Measurements from ENCODE around the gene ARL6IP6.
"Not testable (repeated sequence)": the region's sequence is repeated elsewhere in the genome, so short reads cannot be mapped to it uniquely, and the experiment has no call there.

ARL6IP6 gene

GRCh38 chr2:152740743-152741328 is 22.4 kb downstream of the ARL6IP6 start:
- H2AFZ ChIP-seq (ENCODE audit: low read length): no peak overlapping the region
- no peaks in the 10 kb centered on the region; the same call in 1 of the 2 replicates for H3K9me3 ChIP-seq (ENCODE audit: low read length)
- no peak overlapping the region for H3K4me2 ChIP-seq (ENCODE audit: low read length)
- H3K4me3 ChIP-seq (ENCODE audit: low read depth, low read length, poor library complexity, severe bottlenecking): no peak overlapping the region
- H3K36me3 ChIP-seq (ENCODE audit: insufficient read depth, low read length): peaks cover 56% of the 10 kb centered on the region
- no peaks in the 10 kb centered on the region for H3K79me2 ChIP-seq (ENCODE audit: insufficient read depth, low read length)
- TF ChIP-seq, protein P1, sequence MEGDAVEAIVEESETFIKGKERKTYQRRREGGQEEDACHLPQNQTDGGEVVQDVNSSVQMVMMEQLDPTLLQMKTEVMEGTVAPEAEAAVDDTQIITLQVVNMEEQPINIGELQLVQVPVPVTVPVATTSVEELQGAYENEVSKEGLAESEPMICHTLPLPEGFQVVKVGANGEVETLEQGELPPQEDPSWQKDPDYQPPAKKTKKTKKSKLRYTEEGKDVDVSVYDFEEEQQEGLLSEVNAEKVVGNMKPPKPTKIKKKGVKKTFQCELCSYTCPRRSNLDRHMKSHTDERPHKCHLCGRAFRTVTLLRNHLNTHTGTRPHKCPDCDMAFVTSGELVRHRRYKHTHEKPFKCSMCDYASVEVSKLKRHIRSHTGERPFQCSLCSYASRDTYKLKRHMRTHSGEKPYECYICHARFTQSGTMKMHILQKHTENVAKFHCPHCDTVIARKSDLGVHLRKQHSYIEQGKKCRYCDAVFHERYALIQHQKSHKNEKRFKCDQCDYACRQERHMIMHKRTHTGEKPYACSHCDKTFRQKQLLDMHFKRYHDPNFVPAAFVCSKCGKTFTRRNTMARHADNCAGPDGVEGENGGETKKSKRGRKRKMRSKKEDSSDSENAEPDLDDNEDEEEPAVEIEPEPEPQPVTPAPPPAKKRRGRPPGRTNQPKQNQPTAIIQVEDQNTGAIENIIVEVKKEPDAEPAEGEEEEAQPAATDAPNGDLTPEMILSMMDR (IDR thresholded peaks at IDR 0.05; ENCODE audit: low read length): peak; percentile 85
- TF ChIP-seq EZH2 (IDR thresholded peaks at IDR 0.05; ENCODE audit: borderline replicate concordance, low read length): no peak
- H3K27ac ChIP-seq (ENCODE audit: low read depth, low read length, poor library complexity, severe bottlenecking): no peak overlapping the region
- H3K9ac ChIP-seq (ENCODE audit: low read length): no peak overlapping the region
- H3K4me1 ChIP-seq (ENCODE audit: insufficient read depth, low read length, severe bottlenecking): no peaks in the 10 kb centered on the region
- H3K9me2 ChIP-seq (ENCODE audit: low read depth, low read length): no peaks in the 10 kb centered on the region
- H3K27me3 ChIP-seq (ENCODE audit: insufficient read depth, low read length): no peaks in the 10 kb centered on the region
- H4K20me1 ChIP-seq (ENCODE audit: insufficient read depth, low read length): no peaks in the 10 kb centered on the region
- H3F3A ChIP-seq (ENCODE audit: insufficient read depth, low read length): no peaks in the 10 kb centered on the region

- no peak for TF ChIP-seq EZH2 (IDR thresholded peaks at IDR 0.05; ENCODE audit: borderline replicate concordance, low read length)
- TF ChIP-seq, protein P1 (IDR thresholded peaks at IDR 0.05; ENCODE audit: low read length): peak; percentile 69
- no peaks in the 10 kb centered on the region for H3K9me2 ChIP-seq (ENCODE audit: low read depth, low read length)
- H3K79me2 ChIP-seq (ENCODE audit: insufficient read depth, low read length): no peaks in the 10 kb centered on the region
- H2AFZ ChIP-seq (ENCODE audit: low read length): no peak overlapping the region
- H3K27ac ChIP-seq (ENCODE audit: low read depth, low read length, poor library complexity, severe bottlenecking): no peak overlapping the region
- no peaks in the 10 kb centered on the region for H3K9me3 ChIP-seq (ENCODE audit: low read length)
- no peaks in the 10 kb centered on the region for H4K20me1 ChIP-seq (ENCODE audit: insufficient read depth, low read length)
- no peak overlapping the region for H3K4me3 ChIP-seq (ENCODE audit: low read depth, low read length, poor library complexity, severe bottlenecking)
- H3K27me3 ChIP-seq (ENCODE audit: insufficient read depth, low read length): no peaks in the 10 kb centered on the region
- peaks cover 39% of the 10 kb centered on the region for H3K36me3 ChIP-seq (ENCODE audit: insufficient read depth, low read length)
- H3K4me2 ChIP-seq (ENCODE audit: low read length): no peak overlapping the region
- no peaks in the 10 kb centered on the region for H3F3A ChIP-seq (ENCODE audit: insufficient read depth, low read length)
- no peak overlapping the region for H3K9ac ChIP-seq (ENCODE audit: low read length)
- no peaks in the 10 kb centered on the region for H3K4me1 ChIP-seq (ENCODE audit: insufficient read depth, low read length, severe bottlenecking)
Observed at GRCh38 chr2:152743002-152743401, 24.6 kb downstream of the ARL6IP6 start.

- not testable (repeated sequence) for H3K27me3 ChIP-seq (ENCODE audit: insufficient read depth, low read length); H3F3A ChIP-seq (ENCODE audit: insufficient read depth, low read length); H3K9ac ChIP-seq (ENCODE audit: low read length); H2AFZ ChIP-seq (ENCODE audit: low read length); H3K9me3 ChIP-seq (ENCODE audit: low read length); H3K9me2 ChIP-seq (ENCODE audit: low read depth, low read length); H3K4me1 ChIP-seq (ENCODE audit: insufficient read depth, low read length, severe bottlenecking); H3K4me2 ChIP-seq (ENCODE audit: low read length); H3K79me2 ChIP-seq (ENCODE audit: insufficient read depth, low read length); H3K4me3 ChIP-seq (ENCODE audit: low read depth, low read length, poor library complexity, severe bottlenecking); H4K20me1 ChIP-seq (ENCODE audit: insufficient read depth, low read length); H3K27ac ChIP-seq (ENCODE audit: low read depth, low read length, poor library complexity, severe bottlenecking)
- H3K36me3 ChIP-seq (ENCODE audit: insufficient read depth, low read length): peaks cover 59% of the 10 kb centered on the region
Observed at GRCh38 chr2:152747751-152748150, 29.3 kb downstream of the ARL6IP6 start.

- TF ChIP-seq, protein P1 (IDR thresholded peaks at IDR 0.05; ENCODE audit: low read length): peak; percentile 25; the same call in 1 of the 2 replicates
- TF ChIP-seq EZH2 (IDR thresholded peaks at IDR 0.05; ENCODE audit: borderline replicate concordance, low read length): no peak
- no peaks in the 10 kb centered on the region for H3K9me3 ChIP-seq (ENCODE audit: low read length)
- H3F3A ChIP-seq (ENCODE audit: insufficient read depth, low read length): no peaks in the 10 kb centered on the region
- H3K4me1 ChIP-seq (ENCODE audit: insufficient read depth, low read length, severe bottlenecking): no peaks in the 10 kb centered on the region
- H3K9me2 ChIP-seq (ENCODE audit: low read depth, low read length): no peaks in the 10 kb centered on the region
- no peak overlapping the region for H3K4me2 ChIP-seq (ENCODE audit: low read length)
- H4K20me1 ChIP-seq (ENCODE audit: insufficient read depth, low read length): no peaks in the 10 kb centered on the region
- no peaks in the 10 kb centered on the region for H3K79me2 ChIP-seq (ENCODE audit: insufficient read depth, low read length)
- no peak overlapping the region for H2AFZ ChIP-seq (ENCODE audit: low read length)
- H3K27me3 ChIP-seq (ENCODE audit: insufficient read depth, low read length): no peaks in the 10 kb centered on the region
- no peak overlapping the region for H3K9ac ChIP-seq (ENCODE audit: low read length)
- H3K36me3 ChIP-seq (ENCODE audit: insufficient read depth, low read length): peaks cover 64% of the 10 kb centered on the region
- H3K4me3 ChIP-seq (ENCODE audit: low read depth, low read length, poor library complexity, severe bottlenecking): no peak overlapping the region
- H3K27ac ChIP-seq (ENCODE audit: low read depth, low read length, poor library complexity, severe bottlenecking): no peak overlapping the region
Observed at GRCh38 chr2:152755029-152755428, 36.6 kb downstream of the ARL6IP6 start.

Measured in OCI-LY1 (cell line).